GM23338 (cell line): ENCODE results near the gene RNF166. TPM values are rescaled to one million over a fixed set of nuclear protein-coding genes. Genes with fewer than 3 reads are reported as not detected.

ENCODE experiments used
- ATAC-seq: fragments of 200-7000 bp; cut with Tn5 transposase; 3 replicates; pipeline ENCODE4 v1.9.1; 2020
- DNase-seq: peaks from one replicate; pipeline ENCODE4 v3.0.0-alpha.2; 2015; ENCODE audit warnings: low spot score
- H2AFZ ChIP-seq: fragments of 200-600 bp; sonication (generic); 2 replicates; pipeline ENCODE4 v1.8.0; 2016; ENCODE audit warnings: antibody characterized with exemption, mild to moderate bottlenecking, moderate library complexity
- H3F3A ChIP-seq: fragments of 200-600 bp; sonication (generic); replicated peaks from 2 replicates; pipeline ENCODE4 v1.8.0; 2017; ENCODE audit warnings: antibody characterized with exemption, mixed run types, low read depth
- H3K27ac ChIP-seq: fragments of 200-600 bp; sonication (generic); 2 replicates; pipeline ENCODE4 v1.6.1; 2016; ENCODE audit warnings: low read depth
- H3K27me3 ChIP-seq: fragments of 200-600 bp; sonication (generic); 2 replicates; pipeline ENCODE4 v1.8.0; 2016; ENCODE audit warnings: mild to moderate bottlenecking, mixed run types, moderate library complexity; ENCODE audit not compliant: insufficient read depth
- H3K36me3 ChIP-seq: fragments of 200-600 bp; sonication (generic); 2 replicates; pipeline ENCODE4 v1.8.0; 2016; ENCODE audit warnings: mild to moderate bottlenecking; ENCODE audit not compliant: insufficient read depth
- H3K4me1 ChIP-seq: fragments of 200-600 bp; sonication (generic); 2 replicates; pipeline ENCODE4 v1.8.0; 2016; ENCODE audit warnings: mild to moderate bottlenecking, moderate library complexity; ENCODE audit not compliant: insufficient read depth
- H3K4me2 ChIP-seq: fragments of 200-600 bp; sonication (generic); 2 replicates; pipeline ENCODE4 v1.7.1; 2017; ENCODE audit warnings: mixed run types
- H3K4me3 ChIP-seq: fragments of 200-600 bp; sonication (generic); 2 replicates; pipeline ENCODE4 v1.6.1; 2016; ENCODE audit warnings: mixed run types
- H3K79me2 ChIP-seq: fragments of 200-600 bp; sonication (generic); replicated peaks from 2 replicates; pipeline ENCODE4 v1.8.0; 2017; ENCODE audit warnings: mild to moderate bottlenecking; ENCODE audit not compliant: insufficient read depth
- H3K9me2 ChIP-seq: fragments of 200-600 bp; sonication (generic); 2 replicates; pipeline ENCODE4 v1.8.0; 2017; ENCODE audit not compliant: insufficient read depth
- H4K20me1 ChIP-seq: fragments of 200-600 bp; sonication (generic); replicated peaks from 2 replicates; pipeline ENCODE4 v1.8.0; 2017; ENCODE audit warnings: mild to moderate bottlenecking; ENCODE audit not compliant: insufficient read depth
- H3K27ac Mint-ChIP-seq: 2 replicates; pipeline ENCODE4 v1.8.0; 2020; ENCODE audit warnings: inconsistent platforms, mild to moderate bottlenecking, moderate library complexity, mixed read lengths
- H3K27me3 Mint-ChIP-seq: 3 replicates; pipeline ENCODE4 v1.8.0; 2022; ENCODE audit warnings: low read depth, mild to moderate bottlenecking, moderate library complexity, mixed read lengths, inconsistent platforms; ENCODE audit not compliant: insufficient read depth, poor library complexity
- H3K36me3 Mint-ChIP-seq: 3 replicates; pipeline ENCODE4 v1.8.0; 2021; ENCODE audit warnings: low read depth, mild to moderate bottlenecking, inconsistent platforms, moderate library complexity, mixed read lengths
- H3K4me1 Mint-ChIP-seq: 3 replicates; pipeline ENCODE4 v1.8.0; 2020; ENCODE audit warnings: mild to moderate bottlenecking, inconsistent platforms, mixed read lengths
- H3K4me3 Mint-ChIP-seq: 3 replicates; pipeline ENCODE4 v1.8.0; 2021; ENCODE audit warnings: moderate library complexity, mild to moderate bottlenecking, inconsistent platforms, mixed read lengths
- H3K9me3 Mint-ChIP-seq: 3 replicates; pipeline ENCODE4 v1.8.0; 2020; ENCODE audit warnings: moderate library complexity, mild to moderate bottlenecking, inconsistent platforms, mixed read lengths
- CREB1 ChIP-seq: fragments of 250-450 bp; sonication (Bioruptor Pico); IDR thresholded peaks from 2 replicates; pipeline ENCODE4 v1.5.0; 2020; ENCODE audit warnings: low read depth, mild to moderate bottlenecking, moderate library complexity
- CTCF ChIP-seq, 2 experiments: fragments of 200-600 bp in 1 of 2; sonication (generic) in 1 of 2; conservative IDR thresholded peaks; 2 replicates each; pipeline versions ENCODE4 v1.5.1 to v1.6.1; 2016 to 2017; ENCODE audit warnings: antibody characterized with exemption in 2 of 2, low read depth in 2 of 2, mild to moderate bottlenecking in 2 of 2, moderate library complexity in 1 of 2
- ETS1 ChIP-seq: IDR thresholded peaks from 2 replicates; pipeline ENCODE4 v1.6.1; 2016; ENCODE audit warnings: antibody characterized with exemption
- EZH2 ChIP-seq: fragments of 200-600 bp; sonication (generic); IDR thresholded peaks from one replicate; pipeline ENCODE4 v1.8.0; 2017; ENCODE audit warnings: antibody characterized with exemption, mild to moderate bottlenecking, low read depth; ENCODE audit not compliant: unreplicated experiment
- EZH2phosphoT487 ChIP-seq: fragments of 200-600 bp; sonication (generic); IDR thresholded peaks from one replicate; pipeline ENCODE4 v1.8.1; 2018; ENCODE audit warnings: antibody characterized with exemption; ENCODE audit not compliant: unreplicated experiment
- JUNB ChIP-seq: IDR thresholded peaks from one replicate; pipeline ENCODE4 v1.6.1; 2016; ENCODE audit warnings: antibody characterized with exemption; ENCODE audit not compliant: unreplicated experiment
- NANOG ChIP-seq: IDR thresholded peaks from 2 replicates; pipeline ENCODE4 v1.6.1; 2016; ENCODE audit warnings: antibody characterized with exemption, borderline replicate concordance
- POLR2AphosphoS5 ChIP-seq: IDR thresholded peaks from 2 replicates; pipeline ENCODE4 v1.6.1; 2016; ENCODE audit warnings: antibody characterized with exemption, low read depth
- REST ChIP-seq: IDR thresholded peaks from one replicate; pipeline ENCODE4 v1.6.1; 2018; ENCODE audit warnings: antibody characterized with exemption; ENCODE audit not compliant: unreplicated experiment
- STAT1 ChIP-seq: IDR thresholded peaks from one replicate; pipeline ENCODE4 v1.6.1; 2016; ENCODE audit warnings: antibody characterized with exemption; ENCODE audit not compliant: unreplicated experiment
- ZNF114 ChIP-seq: fragments of 250-450 bp; sonication (Bioruptor Pico); IDR thresholded peaks from 2 replicates; pipeline ENCODE4 v1.5.0; 2020; ENCODE audit warnings: mild to moderate bottlenecking, moderate library complexity
- ZNF331 ChIP-seq: fragments of 250-450 bp; sonication (Bioruptor Pico); IDR thresholded peaks from 2 replicates; pipeline ENCODE4 v1.5.0; 2020; ENCODE audit warnings: low read depth, mild to moderate bottlenecking, moderate library complexity
- ZNF462 ChIP-seq: fragments of 250-450 bp; sonication (Bioruptor Pico); IDR thresholded peaks from 2 replicates; pipeline ENCODE4 v1.5.0; 2020; ENCODE audit warnings: mild to moderate bottlenecking, moderate library complexity
- polyA plus RNA-seq: library from polyadenylated mRNA; unstranded; fragments of >200 nt; fragmentation: Nextera tagmentation; extraction: Ambion mirVana; gene quantifications from 2 replicates; pipeline ENCODE4 v1.2.1, GENCODE V29; 2016
- total RNA-seq: library from RNA; depleted of rRNA; stranded (reverse); fragments of >200 nt; shearing (Covaris generic); gene quantifications from 2 replicates; pipeline ENCODE4 v1.2.3, GENCODE V29; 2014

RNF166 gene
- total and polyA plus RNA-seq, 2 experiments from 2014 or later, result 24.9 to 43.4 TPM

- no peak for ATAC-seq
These were observed 34.5 kb upstream of the RNF166 start for GRCh38 chr16:88740727-88741055.

More at GRCh38 chr16:88740727-88741055, 34.5 kb upstream of the RNF166 start:
- Histone ChIP-seq H3K4me2 (no peak overlapping the region), H3K27ac (no peak overlapping the region), H2AFZ (no peak overlapping the region), H4K20me1 (no peaks in the 10 kb centered on the region), H3K4me3 (no peak overlapping the region), H3K79me2 (no peaks in the 10 kb centered on the region), H3K4me1 (no peaks in the 10 kb centered on the region; the same call in 1 of the 2 replicates), H3K27me3 (no peaks in the 10 kb centered on the region), H3K36me3 (no peaks in the 10 kb centered on the region; the same call in 1 of the 2 replicates), H3K9me2 (no peaks in the 10 kb centered on the region), H3F3A (no peaks in the 10 kb centered on the region)
- Mint-ChIP-seq H3K36me3 (no peaks in the 10 kb centered on the region), H3K4me1 (peaks cover 4% of the 10 kb centered on the region; the same call in 1 of the 3 replicates), H3K9me3 (no peaks in the 10 kb centered on the region), H3K27ac (no peak overlapping the region), H3K27me3 (peaks cover 11% of the 10 kb centered on the region), H3K4me3 (no peak overlapping the region)
- DNase-seq, result no peak
- no peak for TF ChIP-seq POLR2AphosphoS5
- no peak for TF ChIP-seq ETS1
- TF ChIP-seq CREB1 (CRISPR knock-in tag), result no peak
- no peak for TF ChIP-seq REST
- TF ChIP-seq STAT1, result no peak
- no peak for TF ChIP-seq NANOG
- no peak for TF ChIP-seq ZNF462 (CRISPR knock-in tag)
- TF ChIP-seq CTCF (conservative IDR thresholded peaks at IDR 0.05; ENCODE audit: low read depth in 2 of 2), result no peak
- no peak for TF ChIP-seq ZNF114 (CRISPR knock-in tag)
- no peak for TF ChIP-seq ZNF331 (CRISPR knock-in tag)
- TF ChIP-seq EZH2, result no peak
- TF ChIP-seq JUNB, result no peak
- no peak for TF ChIP-seq EZH2phosphoT487
